Measurements from ENCODE around the gene ADCY4. TPM values are rescaled to one million over a fixed set of nuclear protein-coding genes. Genes with fewer than 3 reads are reported as not detected.
A peak's percentile ranks its signal among the peaks of the same experiment; 100 is the strongest.

ADCY4 gene
- total RNA-seq, 2 donors from 2014 or later = 10.6 to 14.8 TPM

DNA sequence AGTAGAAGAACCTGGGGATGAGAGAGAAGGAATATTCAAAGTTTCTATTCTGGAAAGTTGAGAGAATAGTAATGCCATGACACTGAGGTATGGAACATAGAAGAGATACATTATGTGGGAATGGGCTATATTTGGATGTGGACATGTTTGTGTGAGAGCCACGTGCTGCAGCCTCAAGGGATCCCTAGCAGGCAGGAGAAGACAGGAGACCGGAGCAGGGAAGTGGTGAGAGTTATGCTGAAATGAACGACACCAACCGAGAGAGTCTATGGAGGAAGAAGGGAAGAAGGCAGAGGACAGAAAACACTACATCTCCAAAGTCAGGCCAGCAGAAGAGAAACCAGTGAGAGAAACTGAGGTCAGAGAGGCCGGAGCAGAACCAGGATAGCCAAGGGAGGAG, 14.9 kb upstream of the ADCY4 start:
- no peak overlapping the region for H3K27ac ChIP-seq
- DNase-seq (no peak), ATAC-seq (no peak)
- TF ChIP-seq CTCF (IDR thresholded peaks at IDR 0.05) = no peak
- TF ChIP-seq POLR2A (IDR thresholded peaks at IDR 0.05) = no peak
- H3K4me3 ChIP-seq = no peak overlapping the region
- peaks cover 3% of the 10 kb centered on the region for H3K4me1 ChIP-seq
- 62 to 73% methylated on average over 5 of the region's 5 CpGs for WGBS, 2 donors
- H3K27me3 ChIP-seq = no peaks in the 10 kb centered on the region
- H3K36me3 ChIP-seq (replicated peaks in 1 of 2; ENCODE audit: insufficient read depth in 1 of 2, low read depth in 2 of 2) = no peaks in the 10 kb centered on the region
- intact Hi-C loops (cut with DNase I) = no loop called here
- no peaks in the 10 kb centered on the region for H3K9me3 ChIP-seq

DNA sequence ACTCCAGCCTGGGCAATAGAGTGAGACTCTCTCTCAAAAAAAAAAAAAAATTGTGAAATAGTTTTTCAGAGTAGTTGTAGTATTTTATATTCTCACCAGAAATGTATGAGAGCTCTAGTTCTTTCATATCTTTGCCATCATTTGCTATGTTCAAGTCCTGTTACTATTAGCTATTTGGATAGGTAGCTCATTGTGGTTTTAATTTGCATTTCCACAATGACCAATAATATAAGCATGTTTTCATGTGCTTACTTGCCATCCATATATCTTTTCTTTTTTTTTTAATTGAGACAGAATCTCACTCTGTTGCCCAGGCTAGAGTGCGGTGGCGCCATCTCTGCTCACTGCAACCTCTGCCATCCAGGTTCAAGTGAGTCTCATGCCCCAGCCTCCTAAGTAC, 13.3 kb upstream of the ADCY4 start:
- H3K36me3 ChIP-seq (replicated peaks in 1 of 2; ENCODE audit: insufficient read depth in 1 of 2, low read depth in 2 of 2) = no peaks in the 10 kb centered on the region
- H3K27ac ChIP-seq = no peak overlapping the region
- H3K4me1 ChIP-seq = peaks cover 3% of the 10 kb centered on the region
- ATAC-seq = no peak
- 96% methylated on average over 2 of the region's 2 CpGs for WGBS, 2 donors
- H3K9me3 ChIP-seq = no peaks in the 10 kb centered on the region
- no peak for DNase-seq
- no peaks in the 10 kb centered on the region for H3K27me3 ChIP-seq
- H3K4me3 ChIP-seq = no peak overlapping the region
- TF ChIP-seq CTCF (IDR thresholded peaks at IDR 0.05) = no peak
- TF ChIP-seq POLR2A (IDR thresholded peaks at IDR 0.05) = no peak
- intact Hi-C loops (cut with DNase I) = no loop called here

DNA sequence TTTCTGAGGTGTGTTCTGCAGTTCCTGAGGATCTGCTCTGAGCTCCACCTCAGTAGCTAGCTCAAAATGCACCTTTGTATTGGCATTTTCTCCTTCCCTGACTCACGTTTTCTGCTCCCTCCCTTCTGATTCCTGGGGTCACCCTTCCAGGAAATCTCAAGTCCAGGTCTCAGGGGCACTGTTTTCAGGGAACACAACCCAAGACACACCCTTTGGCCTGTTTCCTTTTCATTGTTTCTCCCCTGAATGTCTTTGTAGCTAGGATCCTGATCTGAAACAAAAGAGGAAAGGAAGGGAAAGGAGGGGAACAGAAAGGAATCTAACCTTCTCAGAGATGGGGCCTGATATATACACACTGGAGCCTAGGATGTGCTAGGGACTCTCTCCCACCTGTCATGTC, 12.3 kb upstream of the ADCY4 start:
- Histone ChIP-seq H3K4me1 (peaks cover 3% of the 10 kb centered on the region), H3K4me3 (no peak overlapping the region), H3K9me3 (no peaks in the 10 kb centered on the region), H3K27me3 (no peaks in the 10 kb centered on the region), H3K36me3 (replicated peaks in 1 of 2; ENCODE audit: insufficient read depth in 1 of 2, low read depth in 2 of 2) (no peaks in the 10 kb centered on the region), H3K27ac (no peak overlapping the region)
- DNase-seq (no peak), ATAC-seq (no peak)
- 50 to 58% methylated on average over 1 of the region's 1 CpG for WGBS, 2 donors
- intact Hi-C loops (cut with DNase I) = no loop called here
- TF ChIP-seq POLR2A (IDR thresholded peaks at IDR 0.05) = no peak
- TF ChIP-seq CTCF (IDR thresholded peaks at IDR 0.05) = no peak

GRCh38 chr14:24343795-24344660, 9.2 kb upstream of the ADCY4 start:
- WGBS, 2 donors = 54 to 59% methylated on average over 7 of the region's 7 CpGs
- no peak for ATAC-seq
- intact Hi-C loops (cut with DNase I) = no loop called here

More at GRCh38 chr14:24343795-24344660, 9.2 kb upstream of the ADCY4 start:
- Histone ChIP-seq H3K27me3 (no peaks in the 10 kb centered on the region), H3K36me3 (replicated peaks in 1 of 2; ENCODE audit: insufficient read depth in 1 of 2, low read depth in 2 of 2) (no peaks in the 10 kb centered on the region), H3K27ac (no peak overlapping the region), H3K9me3 (no peaks in the 10 kb centered on the region), H3K4me3 (no peak overlapping the region), H3K4me1 (peaks cover 13% of the 10 kb centered on the region)
- TF ChIP-seq POLR2A (IDR thresholded peaks at IDR 0.05) (no peak), CTCF (IDR thresholded peaks at IDR 0.05) (no peak)
- peak in 1 of 4 donors; percentile 33 for DNase-seq

Measured in body of pancreas (tissue), 4 donors.